NCI-H510A (cell line): ENCODE results near the gene ZG16.
A peak's percentile ranks its signal among the peaks of the same experiment; 100 is the strongest.

Experiments
- DNase-seq: peaks from one replicate; lab custom pipeline; 2025; lab: John Stamatoyannopoulos, UW

The ZG16 gene

DNA sequence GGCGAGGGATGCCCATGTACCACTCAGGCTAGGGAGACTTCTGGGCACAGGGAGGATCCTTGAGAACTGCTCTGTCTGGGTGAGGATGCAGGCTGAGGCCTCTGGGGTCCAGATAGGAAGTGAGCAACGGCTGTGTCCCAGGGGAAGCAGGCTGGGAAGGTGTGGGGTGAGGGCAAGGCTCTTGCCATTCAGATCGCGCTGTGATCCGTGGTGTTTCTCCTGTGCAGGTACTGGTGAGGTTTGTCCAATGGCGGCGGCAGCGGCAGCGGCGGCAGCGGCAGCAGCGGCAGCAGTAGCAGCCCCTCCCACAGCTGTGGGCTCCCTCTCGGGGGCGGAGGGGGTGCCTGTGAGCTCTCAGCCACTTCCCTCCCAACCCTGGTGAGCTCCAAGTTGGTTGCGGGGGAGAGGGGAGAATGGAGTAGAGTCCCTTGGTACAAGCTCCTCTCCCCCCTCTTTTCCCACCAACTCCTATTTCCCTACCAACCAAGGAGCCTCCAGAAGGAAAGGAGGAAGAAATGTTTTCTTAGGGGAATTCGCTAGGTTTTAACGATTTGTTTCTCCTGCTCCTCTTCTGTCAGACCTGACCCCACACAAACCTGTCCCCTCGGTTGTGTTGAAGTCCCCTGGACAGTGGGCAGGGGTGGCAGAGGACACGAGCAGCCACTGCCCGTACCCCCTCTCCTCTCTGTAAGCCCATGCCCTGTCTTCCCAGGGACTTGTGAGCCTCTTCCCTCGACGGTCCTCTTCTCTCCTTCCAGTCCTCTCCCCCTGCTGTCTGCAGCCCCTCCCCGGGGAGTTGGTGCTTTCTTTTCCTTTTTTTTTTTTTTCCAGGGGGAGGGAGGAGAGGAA is 32.0 kb downstream of the ZG16 start:
- no peak for DNase-seq

DNA sequence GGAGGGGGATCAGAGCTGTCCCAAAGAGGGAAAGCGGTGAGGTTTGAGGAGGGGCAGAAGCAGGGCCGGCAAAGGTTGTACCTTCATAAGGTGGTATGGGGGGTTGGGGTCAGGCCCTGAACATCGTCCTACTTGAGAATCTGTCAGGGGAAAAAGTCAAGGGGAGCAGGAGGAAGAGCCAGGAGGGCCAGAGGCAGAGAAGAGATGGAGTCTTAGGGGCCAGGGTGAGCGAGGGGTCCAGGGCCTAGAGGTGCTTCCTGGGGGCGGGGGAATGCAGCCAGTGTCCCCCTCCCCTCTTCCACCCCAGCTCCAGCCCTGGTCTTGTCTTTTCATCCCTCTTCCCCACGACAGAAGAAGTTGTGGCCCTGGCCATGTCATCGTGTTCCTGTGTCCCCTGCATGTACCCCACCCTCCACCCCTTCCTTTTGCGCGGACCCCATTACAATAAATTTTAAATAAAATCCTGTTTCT is 32.7 kb downstream of the ZG16 start:
- DNase-seq, result no peak

DNA sequence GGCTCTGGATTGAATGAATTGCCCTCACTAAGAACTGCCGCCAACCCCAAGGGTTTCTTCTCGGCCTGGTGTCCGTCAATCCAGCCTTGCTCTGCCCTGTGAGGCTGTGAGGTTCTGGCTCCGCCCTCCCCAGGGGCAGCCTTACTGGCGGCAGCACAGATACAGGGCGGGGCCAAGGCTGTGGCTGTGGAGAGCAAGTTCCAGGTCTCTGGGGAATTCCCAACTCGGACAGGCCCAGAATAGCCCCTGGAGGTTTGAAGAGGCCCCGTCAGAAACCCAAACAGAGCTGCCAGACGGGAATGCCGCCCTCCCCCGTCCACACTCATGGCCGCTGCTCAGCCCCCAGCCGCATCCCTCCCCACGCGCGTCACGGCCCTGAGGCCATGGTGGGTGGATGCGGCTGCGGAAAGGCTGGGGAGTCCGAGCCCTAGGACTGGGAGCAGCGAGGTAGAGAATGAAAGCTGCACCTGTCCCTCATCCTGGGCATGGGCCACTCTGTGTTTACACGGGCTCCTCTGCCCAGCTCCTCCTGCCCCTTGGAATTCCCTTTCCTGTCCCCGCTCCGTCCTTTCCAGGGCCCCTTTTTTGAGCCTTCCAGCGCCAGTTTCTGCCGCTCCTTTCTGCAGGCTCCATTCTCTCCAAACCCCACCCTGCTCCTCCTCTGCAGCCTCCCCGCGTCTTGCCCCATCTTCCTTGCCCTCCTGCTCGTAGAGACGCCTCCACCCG is 33.3 kb downstream of the ZG16 start:
- DNase-seq, result peak; percentile 93

DNA sequence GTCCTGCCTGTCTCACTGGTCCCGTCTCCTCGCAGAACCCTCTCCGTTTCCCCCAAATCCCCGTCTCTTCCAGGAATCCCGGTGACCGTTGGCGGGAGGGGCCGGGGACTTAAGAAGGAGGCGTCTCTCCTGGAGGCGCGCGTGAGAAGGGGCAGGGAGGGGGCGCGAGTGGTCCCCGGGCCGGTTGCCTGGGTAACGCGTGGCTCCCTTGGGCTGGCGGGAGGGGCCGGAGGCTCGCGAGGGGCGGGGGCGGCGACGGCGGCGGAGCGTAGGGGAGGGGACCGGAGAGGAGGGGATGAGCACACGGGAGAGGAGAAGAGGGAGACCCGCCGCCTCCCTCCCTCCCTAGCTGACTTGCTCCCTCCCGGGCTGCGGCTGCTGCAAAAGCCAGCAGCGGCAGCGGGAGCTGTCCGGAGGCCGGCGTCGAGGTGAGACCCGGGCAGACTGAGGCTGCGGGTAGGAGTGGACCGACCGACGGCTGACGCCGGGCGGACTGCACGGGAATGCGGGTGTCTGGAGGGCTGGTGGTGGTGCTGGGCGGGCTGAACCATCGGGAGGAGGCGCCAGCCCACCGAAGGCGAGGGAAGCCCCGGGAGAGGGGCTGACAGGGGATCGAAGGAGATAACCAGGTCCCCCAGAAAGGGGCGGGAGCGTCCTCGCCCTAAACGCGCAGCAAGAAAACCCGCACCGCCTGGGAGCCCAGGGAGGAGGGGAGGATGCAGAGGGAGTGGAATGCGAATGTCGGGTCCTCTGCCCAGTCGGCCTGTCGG is 34.0 kb downstream of the ZG16 start, which contains the start of gene PRRT2:
TSS of gene PRRT2 (plus strand) at position 298 of the 770 bp plus-strand sequence. CDS start 862 bp downstream, outside the sequence.
- DNase-seq, result peak; percentile 40

DNA sequence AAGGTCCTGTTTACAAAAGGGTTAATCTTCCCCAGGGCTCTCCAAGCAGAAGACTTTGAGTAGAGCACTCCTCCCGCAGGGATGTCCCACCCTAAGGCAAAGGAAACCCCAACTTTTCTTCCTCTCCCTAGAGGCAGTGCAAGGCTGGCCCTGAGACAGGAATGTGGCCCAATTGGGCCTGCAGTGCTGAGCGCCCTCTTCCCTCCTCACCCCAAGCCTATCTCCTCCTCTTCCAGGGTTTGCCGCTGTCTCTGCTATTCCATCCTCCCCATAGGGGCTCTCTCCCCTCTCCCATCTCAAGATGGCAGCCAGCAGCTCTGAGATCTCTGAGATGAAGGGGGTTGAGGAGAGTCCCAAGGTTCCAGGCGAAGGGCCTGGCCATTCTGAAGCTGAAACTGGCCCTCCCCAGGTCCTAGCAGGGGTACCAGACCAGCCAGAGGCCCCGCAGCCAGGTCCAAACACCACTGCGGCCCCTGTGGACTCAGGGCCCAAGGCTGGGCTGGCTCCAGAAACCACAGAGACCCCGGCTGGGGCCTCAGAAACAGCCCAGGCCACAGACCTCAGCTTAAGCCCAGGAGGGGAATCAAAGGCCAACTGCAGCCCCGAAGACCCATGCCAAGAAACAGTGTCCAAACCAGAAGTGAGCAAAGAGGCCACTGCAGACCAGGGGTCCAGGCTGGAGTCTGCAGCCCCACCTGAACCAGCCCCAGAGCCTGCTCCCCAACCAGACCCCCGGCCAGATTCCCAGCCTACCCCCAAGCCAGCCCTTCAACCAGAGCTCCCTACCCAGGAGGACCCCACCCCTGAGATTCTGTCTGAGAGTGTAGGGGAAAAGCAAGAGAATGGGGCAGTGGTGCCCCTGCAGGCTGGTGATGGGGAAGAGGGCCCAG is 34.9 kb downstream of the ZG16 start:
- DNase-seq, result no peak

DNA sequence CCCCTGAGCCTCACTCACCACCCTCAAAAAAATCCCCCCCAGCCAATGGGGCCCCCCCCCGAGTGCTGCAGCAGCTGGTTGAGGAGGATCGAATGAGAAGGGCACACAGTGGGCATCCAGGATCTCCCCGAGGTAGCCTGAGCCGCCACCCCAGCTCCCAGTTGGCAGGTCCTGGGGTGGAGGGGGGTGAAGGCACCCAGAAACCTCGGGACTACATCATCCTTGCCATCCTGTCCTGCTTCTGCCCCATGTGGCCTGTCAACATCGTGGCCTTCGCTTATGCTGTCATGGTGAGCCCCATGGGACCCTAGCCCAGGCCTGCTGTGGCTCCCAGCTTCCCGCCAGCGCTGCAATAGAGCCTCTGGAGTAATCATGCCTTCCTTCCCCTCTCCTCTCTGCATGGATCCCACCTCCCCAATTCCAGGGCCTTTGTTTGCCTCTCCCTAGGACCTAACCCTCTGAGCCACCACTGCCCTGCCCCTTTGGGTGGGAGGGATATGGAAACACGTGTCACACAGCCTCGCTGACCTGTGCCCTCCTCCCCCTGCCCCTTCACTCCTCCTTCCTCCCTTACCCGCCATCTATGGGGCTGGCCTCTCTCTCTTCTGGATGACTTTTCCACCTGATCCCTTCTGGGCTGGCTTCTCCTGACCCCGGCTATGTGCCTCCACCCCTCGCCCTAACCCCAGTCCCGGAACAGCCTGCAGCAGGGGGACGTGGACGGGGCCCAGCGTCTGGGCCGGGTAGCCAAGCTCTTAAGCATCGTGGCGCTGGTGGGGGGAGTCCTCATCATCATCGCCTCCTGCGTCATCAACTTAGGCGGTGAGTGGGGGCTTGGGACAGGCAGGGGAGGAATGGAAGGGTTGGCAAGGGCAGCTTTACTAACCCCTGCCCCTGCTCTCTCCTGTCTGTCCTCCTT is 35.8 kb downstream of the ZG16 start:
- no peak for DNase-seq

DNA sequence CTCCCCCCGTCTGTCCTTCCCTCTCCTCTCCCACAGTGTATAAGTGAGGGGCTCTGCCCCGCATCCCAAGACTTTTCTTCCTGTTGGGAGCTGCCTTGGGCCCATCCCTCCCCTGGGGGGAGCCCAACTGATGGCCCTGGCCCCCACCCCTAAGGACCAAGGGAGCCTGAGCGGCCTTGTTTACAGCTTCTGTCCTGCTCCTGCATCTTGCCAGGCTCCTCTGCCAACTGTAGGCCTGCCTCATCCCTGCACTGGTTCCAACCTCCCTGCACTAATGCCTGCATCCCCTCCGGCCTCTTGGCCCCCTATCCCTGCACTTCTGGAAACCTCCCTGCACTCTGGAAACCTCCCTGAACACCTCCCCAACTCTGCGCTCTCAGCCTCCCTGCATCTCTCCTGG is 36.5 kb downstream of the ZG16 start:
- DNase-seq, result no peak

DNA sequence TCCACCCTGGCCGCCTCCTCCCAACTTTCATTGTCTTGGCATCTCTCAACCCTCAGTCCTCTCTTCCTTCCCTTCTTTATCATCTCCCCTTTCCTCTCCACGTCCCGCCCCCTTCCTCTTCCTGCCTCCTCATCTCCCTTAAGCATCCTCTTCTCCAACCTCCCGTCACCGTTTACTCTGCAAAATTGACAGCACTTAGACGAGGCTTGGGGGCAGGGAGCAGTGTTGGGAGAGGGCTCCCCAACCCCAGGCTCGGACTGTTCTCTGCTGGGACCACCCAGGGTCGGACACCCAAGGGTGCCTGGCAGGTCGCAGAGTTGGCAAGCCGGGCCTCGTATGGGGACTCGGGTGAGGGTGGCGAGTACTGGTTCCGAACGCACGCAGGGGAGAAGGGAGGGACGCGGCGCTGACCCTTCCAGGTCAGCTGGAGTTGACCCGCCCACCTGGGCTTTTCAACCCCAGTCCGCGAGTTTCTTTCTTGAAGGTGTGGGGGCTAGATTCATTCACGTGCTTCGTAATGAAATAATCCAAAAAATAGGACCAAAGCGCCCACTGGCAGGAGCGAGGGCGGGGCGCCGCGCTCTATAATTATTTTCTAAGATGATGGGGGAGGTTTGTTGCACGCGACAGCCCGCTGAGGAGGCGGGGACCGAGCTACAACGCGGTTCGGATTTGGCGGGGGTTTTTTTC is 37.1 kb downstream of the ZG16 start:
- peak; percentile 54 for DNase-seq

DNA sequence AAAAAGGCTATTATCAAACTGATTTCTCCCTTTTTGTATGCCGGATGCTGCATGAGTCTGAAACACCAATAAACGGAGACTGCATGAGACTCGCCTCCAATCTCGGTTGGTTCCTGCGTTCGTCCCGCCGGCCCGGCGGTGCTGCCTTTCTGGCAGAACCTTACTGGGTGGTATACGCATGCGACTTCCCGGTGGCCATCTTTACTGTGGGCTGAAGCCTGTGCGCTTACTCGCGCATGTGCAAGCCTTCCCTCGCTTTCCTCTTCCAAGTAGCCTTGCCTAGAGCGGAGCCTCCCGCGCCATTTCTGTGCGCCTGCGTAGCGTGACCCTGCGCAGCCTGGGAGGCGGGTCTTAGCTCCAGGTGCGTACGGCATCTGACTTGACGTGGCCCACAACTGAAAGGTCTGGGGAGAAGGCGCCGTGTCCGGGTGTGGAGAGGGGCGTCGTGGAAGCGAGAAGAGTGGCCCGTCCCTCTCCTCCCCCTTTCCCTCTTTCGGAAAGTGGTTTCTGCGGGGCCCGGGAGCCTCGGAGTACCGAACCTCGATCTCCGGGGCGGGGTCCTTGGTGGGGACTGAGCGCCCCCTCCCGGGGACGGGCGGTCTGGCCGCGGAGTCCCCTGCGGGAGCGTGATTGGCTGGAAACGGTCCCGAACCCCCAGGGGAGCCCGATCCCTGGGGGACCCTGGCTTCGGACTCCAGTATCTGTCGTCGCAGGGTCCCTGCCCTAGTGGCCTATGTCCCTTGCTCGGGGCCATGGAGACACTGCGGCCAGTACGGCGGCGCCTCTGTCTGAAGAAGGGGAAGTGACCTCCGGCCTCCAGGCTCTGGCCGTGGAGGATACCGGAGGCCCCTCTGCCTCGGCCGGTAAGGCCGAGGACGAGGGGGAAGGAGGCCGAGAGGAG is 38.0 kb downstream of the ZG16 start, which contains the start of gene PAGR1:
TSS of gene PAGR1 (plus strand) at position 360 of the 901 bp plus-strand sequence. CDS start at position 734, 374 bp downstream.
- DNase-seq, result peak; percentile 99

DNA sequence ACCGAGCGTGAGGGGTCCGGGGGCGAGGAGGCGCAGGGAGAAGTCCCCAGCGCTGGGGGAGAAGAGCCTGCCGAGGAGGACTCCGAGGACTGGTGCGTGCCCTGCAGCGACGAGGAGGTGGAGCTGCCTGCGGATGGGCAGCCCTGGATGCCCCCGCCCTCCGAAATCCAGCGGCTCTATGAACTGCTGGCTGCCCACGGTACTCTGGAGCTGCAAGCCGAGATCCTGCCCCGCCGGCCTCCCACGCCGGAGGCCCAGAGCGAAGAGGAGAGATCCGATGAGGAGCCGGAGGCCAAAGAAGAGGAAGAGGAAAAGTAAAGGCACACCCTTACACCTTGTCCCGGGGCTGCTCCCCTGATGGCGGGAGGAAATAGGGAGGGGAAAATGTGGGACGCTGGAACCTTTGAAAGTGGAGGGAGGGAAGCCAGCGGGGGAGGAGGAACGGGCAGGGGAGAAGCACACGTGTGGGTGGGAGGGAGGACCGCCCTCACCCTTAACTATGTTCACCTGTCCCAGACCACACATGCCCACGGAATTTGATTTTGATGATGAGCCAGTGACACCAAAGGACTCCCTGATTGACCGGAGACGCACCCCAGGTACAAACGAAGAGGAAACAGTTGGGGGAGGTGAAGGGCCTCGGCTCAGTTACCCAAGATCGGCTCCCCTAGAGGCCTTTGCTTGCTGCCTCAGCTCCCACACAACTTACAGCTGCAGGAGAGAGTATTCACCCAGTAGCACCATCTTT is 38.8 kb downstream of the ZG16 start:
- peak; percentile 64 for DNase-seq

DNA sequence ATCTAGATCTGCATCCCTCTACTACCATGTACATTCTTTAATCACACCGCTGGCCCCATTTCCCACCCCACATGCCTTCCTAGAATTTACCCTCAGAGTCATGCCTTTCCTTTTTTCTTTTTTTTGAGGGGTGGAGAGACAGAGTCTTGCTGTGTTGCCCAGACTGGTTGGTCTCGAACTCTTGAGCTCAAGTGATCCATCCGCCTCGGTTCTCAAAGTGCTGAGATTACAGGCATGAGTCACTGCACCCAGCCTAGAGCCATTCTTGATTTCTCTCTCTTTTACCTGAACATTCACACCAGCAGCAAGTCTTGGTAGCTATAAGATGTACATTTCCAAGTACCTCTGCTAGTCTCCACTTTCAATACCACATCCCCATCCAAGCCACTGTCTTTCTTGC is 40.0 kb downstream of the ZG16 start:
- no peak for DNase-seq

DNA sequence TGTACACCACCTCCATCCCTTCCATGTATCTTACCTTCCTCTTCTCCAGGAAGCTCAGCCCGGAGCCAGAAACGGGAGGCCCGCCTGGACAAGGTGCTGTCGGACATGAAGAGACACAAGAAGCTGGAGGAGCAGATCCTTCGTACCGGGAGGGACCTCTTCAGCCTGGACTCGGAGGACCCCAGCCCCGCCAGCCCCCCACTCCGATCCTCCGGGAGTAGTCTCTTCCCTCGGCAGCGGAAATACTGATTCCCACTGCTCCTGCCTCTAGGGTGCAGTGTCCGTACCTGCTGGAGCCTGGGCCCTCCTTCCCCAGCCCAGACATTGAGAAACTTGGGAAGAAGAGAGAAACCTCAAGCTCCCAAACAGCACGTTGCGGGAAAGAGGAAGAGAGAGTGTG is 41.5 kb downstream of the ZG16 start:
- DNase-seq, result no peak

DNA sequence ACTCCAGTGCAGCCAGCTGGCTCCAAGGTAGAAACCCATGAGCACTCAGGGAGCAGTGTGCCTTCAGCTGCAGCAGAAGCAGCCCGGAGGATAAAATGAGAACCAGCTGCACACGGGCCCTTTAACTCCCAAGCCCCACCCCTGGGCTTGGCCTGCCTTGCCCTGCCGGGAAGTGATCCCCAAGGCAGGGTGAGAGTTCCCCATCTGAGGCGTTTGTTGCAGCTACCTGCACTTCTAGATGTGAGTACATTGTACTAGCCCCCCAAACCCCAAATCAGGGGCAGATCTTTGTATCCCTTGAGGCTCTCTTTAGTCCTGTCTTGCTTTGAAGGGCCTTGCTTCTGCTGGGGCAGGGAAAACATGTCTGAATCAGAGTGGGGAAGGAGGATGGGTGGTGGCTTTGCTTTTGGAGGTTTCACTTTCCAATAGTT is 42.2 kb downstream of the ZG16 start, which contains the start of gene MVP:
TSS of gene MVP (plus strand) at position 192 of the 431 bp plus-strand sequence. CDS start 10,088 bp downstream, outside the sequence.
- DNase-seq, result peak; percentile 75

DNA sequence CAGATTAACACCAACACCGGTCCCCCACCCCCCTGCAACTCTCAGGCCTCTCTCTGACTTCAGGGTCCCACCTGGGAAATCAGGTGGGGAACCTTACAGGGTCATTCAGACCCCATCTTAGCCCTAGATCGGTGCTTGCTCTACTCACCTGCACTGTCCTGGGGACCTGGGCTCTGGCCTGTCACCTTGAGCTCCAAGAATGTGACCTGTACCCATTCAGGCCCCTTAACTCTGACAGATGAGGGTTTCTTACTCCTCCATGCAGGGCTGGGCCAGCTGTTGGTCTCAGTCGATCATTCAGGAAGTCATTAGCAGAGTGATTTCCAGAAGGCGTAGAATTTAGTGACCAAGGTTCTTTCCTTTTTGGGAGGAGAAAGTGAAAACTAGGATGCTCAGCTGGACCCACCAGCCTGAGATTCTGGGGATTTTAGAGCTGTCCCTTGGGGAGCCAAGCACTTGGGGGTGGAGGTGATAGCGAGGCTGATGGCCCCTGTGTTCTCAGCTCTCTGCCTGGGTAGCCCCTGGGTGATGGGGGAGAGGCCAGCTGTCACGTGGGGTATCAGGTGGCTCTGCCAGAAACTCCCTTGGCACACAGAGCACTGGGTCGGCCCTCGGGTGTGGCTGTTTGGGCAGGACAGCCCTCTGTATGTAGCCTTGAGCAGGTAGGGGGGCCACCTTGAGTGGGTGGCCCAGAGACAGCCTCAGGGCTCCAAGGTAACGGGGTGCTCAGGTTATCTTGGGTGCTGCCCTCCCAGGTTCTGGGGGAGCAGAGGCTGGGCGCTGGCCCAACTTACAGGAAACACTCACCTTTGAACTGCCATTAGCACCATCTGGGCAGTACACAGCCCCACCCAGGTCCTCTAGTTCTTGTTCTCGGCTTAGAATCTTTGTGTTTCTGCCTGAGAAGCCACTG is 42.9 kb downstream of the ZG16 start:
- DNase-seq, result no peak

DNA sequence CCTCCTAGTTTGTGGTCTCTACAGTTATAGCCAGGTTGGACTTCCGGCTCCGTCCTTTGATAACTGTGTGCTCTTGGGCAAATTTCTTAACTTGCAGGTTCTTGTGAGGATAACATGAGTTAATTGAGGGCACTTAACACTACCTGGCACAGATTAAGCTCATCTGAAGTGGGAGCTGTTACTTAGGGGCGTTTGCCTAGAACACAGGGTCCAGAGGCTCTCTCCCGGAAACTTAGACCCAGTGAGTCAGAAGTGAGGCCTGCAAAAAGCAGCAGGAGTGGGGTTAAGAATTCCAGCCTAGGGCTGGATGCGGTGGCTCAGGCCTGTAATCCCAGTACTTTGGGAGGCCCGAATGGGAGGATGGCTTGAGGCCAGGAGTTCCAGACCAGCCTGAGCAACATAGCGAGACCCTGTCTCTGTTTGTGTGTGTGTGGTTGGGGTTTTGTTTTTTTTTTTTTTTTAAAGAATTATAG is 43.6 kb downstream of the ZG16 start:
- DNase-seq, result no peak

DNA sequence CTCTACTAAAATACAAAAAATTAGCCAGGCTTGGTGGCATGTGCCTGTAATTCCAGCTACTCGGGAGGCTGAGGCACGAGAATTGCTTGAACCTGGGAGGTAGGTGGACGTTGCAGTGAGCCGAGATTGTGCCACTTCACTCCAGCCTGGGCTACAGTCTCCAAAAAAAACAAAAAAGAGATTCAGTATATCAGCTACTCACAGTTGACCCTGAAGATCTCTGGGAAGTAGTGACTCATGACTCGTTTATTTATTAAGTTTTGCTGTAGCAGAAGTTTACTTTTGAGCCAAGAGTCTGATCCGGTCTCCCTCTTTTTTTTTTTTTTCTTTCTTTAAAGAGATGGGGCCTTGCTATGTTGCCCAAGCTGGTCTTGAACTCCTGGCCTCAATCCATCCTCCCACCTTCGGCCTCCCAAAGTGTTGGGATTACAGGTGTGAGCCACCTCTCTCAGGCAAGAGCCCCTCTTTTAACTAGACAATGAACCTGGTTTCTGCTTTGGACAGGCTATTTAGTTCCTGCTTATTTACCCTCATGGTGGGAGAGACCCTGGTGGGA is 46.6 kb downstream of the ZG16 start:
- no peak for DNase-seq
